HG02970 (cell line): ENCODE measurements around the gene CMIP.

Experiments used
- ATAC-seq: cut with Tn5 transposase; IDR thresholded peaks from one replicate; pipeline ENCODE4 v1.9.1; 2021; ENCODE audit warnings: mild to moderate bottlenecking, moderate library complexity, moderate number of reproducible peaks; ENCODE audit not compliant: unreplicated experiment, low FRiP score

Gene CMIP

GRCh38 chr16:81592353-81592866 is 147.8 kb downstream of the CMIP start:
- ATAC-seq, result no peak

DNA sequence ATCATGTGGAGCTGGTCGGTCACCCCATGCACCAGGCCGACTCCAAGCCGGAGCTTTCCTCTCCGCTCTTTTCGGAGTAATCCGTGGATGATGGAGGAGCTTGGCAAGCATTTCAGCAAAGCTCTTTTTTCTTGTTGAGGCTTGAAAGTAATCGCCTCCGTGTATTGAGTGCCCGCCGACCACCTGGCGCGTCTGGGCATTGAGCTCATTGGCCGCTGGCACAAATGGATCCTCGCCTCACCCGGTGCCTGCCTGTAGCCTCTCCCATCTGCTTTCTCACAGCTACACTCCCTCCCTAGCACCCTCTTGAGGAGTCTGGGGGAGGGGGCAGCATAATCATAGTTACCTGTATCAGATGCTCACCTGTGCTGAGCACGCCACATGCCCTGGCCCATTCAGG is 148.9 kb downstream of the CMIP start:
- ATAC-seq, result no peak

DNA sequence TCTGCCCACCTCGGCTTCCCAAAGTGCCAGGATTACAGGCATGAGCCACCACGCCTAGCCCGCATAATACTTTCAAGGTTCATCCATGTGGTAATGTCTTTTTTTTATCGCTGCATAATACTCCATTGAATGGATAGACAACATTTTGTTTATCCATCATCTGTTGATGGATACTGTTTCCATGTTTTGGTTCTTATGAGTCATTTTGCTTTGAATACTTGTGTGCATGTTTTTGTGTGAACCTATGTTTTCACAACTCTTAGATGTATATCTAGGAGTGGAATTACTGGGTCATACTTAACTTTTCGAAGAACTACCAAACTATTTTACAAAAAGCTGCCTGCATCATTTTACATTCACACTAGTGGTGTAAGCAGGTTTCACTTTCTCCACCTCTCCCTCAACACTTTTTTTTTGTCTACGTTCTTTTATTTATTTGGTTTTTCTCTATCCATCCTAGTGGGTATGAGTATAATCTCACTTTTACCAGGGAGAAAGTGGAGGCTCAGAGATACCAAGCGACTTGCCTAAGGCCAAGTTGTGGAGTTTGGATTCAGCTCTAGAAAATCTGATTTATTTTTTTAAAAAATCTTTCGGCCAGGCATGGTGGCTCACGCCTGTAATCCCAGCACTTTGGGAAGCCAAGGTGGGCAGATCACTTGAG is 151.2 kb downstream of the CMIP start:
- ATAC-seq, result no peak

DNA sequence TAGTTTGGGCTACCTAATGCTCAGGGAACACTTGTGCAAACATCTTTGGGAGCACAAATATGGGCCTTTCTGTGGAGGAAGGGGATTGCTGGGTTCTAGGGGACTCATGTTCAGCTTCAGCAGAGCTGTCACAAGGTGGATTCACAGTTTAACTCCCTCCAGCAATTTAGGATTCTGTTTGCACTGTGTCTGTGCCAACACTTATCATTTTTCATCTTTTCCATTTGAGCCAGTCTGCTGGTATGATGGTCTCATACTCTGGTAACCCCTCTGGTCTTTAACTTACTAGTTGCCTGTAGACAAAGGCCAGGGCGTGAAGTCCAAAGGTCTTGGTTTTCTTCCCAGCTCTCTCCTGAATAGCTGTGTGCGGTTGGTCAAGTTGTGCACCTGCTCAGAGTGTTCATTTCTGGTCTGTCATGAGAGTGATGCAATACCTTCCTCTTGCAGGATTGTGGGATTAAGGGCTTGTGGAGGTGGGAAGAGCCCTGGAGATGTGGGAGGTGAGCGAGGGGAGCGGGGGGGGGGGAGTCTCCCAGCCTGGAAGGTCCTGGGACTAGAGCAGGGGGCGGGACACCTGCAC is 152.6 kb downstream of the CMIP start:
- no peak for ATAC-seq

- ATAC-seq, result no peak
Measured at GRCh38 chr16:81598083-81598482, 153.5 kb downstream of the CMIP start.

- ATAC-seq, result no peak
Measured at GRCh38 chr16:81599034-81599744, 154.6 kb downstream of the CMIP start.

DNA sequence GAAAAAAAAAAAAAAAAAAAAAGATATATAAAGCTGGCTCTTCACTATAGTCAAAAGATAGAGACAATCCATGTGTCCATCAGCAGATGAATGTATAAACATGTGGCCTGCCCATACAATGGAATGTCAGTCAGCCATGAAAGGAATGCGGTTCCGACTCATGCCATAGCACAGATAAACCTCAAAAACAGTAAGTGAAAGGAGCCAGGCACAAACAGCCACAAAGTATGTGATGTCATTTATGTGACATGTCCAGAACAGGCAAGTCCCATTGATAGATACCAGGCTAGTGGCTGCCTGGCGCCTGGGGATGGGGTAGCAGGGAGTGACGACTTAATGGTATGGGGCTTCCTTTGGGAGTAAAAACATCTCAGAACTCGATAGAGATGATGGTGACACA is 155.7 kb downstream of the CMIP start:
- no peak for ATAC-seq

DNA sequence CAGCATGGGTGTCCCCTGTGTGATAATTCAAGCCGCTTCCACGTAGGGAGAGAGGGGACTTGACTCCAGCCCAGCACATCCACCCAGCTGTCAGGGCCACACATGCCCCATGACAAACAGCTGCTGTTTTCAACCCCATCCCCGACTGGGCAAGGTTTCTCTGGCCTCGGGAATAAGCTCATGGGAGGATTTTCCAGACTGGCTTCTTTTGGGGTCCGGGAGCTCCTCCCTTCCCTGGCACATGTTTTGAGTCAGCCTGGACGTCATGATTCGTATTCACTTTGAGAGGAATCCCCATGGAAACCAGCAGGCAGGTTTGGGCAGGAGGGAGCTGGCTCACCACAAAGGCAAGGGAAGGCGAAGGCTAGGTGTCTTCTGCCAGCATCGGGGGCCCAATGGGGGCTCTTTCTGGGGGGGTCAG is 156.4 kb downstream of the CMIP start:
- no peak for ATAC-seq

- ATAC-seq, result no peak
Measured at GRCh38 chr16:81601601-81602255, 157.1 kb downstream of the CMIP start.

DNA sequence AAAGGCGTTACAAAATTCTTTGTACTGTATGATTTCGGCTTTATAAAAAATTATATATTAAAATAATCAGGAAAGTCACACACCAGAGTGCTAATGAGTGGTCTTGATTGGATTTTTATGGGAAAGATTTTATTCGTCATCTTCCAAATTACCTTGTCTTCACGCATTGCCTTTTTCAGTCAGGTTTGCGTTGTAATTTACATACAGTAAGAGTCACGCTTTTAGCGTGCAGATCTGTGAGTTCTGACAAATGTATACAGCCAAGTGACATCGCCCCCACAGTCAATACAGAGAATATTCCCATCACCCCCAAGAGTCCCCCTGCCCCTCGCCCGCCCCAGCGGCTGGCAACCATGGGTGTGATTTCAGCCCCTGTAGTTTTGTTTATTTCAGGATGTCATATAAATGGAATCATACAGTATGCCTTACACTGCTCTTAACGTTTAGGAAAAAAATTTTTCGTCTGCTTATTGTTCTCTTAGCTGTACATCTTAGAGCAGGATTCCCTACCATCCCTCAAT is 157.7 kb downstream of the CMIP start:
- ATAC-seq, result no peak

GRCh38 chr16:81602792-81603191 is 158.2 kb downstream of the CMIP start:
- no peak for ATAC-seq

- no peak for ATAC-seq
Measured at GRCh38 chr16:81604960-81605383, 160.4 kb downstream of the CMIP start.

DNA sequence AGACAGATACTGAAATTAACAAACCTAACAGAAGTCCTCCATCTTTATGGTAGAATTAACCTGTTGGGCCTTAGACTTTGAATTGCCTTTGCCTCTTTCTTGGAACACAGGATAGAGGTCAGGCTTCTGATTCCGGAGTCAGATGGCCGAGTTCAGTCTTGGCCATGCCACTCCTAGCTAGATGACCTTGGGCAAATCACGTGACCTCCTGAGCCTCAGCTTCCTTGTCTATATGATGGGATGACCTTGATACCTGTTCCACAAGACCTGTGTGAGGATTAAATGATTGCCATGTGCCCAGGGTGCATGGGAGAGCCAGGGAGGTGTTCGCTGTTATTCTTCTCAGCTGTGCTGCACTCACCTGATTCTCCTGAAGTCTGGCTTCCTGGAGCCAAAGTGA is 161.4 kb downstream of the CMIP start:
- no peak for ATAC-seq

GRCh38 chr16:81607006-81607405 is 162.4 kb downstream of the CMIP start:
- ATAC-seq, result no peak

DNA sequence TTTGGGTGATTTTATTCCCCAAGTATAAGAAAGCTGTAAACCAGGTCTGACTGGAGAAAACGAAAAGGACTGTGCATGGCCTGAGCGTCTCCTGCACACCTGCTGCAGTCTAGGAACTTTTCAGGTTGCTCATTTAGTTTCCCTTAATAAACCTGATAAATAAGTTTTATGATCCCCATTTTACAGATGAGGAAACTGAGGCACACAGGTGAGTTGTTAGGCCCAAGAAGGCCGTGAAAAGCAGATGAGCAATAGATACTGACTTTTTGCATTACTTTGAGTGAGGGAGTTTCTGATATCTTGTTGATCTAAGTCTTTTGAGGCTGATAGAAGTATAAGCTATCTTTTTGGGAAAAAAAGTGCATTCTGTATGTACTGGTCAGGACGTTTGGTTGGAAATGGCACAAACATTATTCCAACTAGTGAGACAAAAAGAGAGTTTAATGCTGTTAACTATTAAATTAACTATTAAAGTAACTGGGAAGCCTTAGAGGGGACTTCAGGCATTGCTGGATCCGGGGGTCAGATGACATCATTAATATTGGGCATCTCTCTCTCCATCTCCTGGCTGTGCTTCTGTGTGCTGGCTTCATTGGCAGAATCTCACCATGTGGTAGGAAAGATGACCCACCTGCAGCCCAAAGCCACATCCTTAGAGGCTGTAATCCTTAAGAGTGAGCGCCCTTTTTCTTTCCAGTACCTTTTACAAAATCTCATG is 163.4 kb downstream of the CMIP start:
- ATAC-seq, result no peak

- no peak for ATAC-seq
Measured at GRCh38 chr16:81608523-81609209, 164.1 kb downstream of the CMIP start.

GRCh38 chr16:81609323-81609892 is 164.8 kb downstream of the CMIP start:
- no peak for ATAC-seq

DNA sequence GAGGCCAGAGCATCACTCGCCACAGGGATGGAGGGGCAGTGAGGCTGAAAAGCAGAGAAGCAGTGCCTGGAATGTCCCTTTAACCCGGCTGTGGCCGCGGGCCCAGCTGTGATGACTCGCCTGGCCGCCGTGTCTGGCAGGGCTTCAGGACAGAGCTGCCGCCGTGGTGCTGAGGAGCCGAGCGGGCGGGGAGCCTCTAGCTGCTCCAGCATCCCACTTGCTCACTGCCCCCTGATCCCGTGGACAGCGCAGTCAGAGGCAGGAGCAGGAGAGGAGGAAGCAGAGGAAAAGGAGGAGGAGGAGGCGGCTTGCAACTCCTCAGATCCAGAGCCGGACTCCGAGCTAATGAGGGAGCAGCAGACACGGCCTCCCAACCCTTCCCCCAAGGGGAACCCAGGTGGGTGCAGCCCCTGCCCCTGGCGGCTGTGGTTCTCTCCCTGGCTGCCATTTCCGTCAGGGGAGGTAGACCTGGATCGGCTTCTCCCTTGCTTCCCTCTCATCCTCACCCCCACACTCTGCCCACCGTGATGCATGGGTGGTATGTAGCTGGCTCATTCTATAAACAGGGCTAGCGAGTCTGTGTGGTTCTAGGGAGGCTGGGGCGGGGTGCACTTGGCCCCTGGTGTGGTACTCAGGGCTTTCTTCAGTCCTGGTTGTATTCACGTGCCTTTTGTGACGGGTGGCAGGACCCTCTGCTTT is 165.7 kb downstream of the CMIP start:
- ATAC-seq, result no peak

GRCh38 chr16:81610936-81611335 is 166.3 kb downstream of the CMIP start:
- ATAC-seq, result no peak
